Activated CD8-positive, alpha-beta memory T cell treated with anti-CD3 and anti-CD28 coated beads, Interleukin-2, amount 10 ng/mL, durations not matched to agents 7 days and 5 days (primary cell): ENCODE results near the gene CTSH. TPM values are rescaled to one million over a fixed set of nuclear protein-coding genes. Genes with fewer than 3 reads are reported as not detected.
A peak's percentile ranks its signal among the peaks of the same experiment; 100 is the strongest.

Source experiments
- ATAC-seq: fragments of 150-1000 bp; cut with Tn5 transposase; one replicate; pipeline ENCODE4 v1.10.0; 2021; ENCODE audit warnings: moderate library complexity
- CTCF ChIA-PET: fragments of 350-600 bp; sonication (Branson Sonifier 250); formaldehyde crosslinking; loops from one replicate; lab custom pipeline; 2021; ENCODE audit warnings: antibody characterized with exemption; lab: Charles Lee
- DNase-seq: peaks from one replicate; pipeline ENCODE4 v3.0.0-alpha.2; 2020
- H3K27ac Mint-ChIP-seq: one replicate; pipeline ENCODE4 v1.8.0; 2021; ENCODE audit warnings: mild to moderate bottlenecking, mixed read lengths
- H3K27me3 Mint-ChIP-seq: one replicate; pipeline ENCODE4 v1.8.0; 2021; ENCODE audit warnings: mixed read lengths
- H3K36me3 Mint-ChIP-seq: one replicate; pipeline ENCODE4 v1.8.0; 2021; ENCODE audit warnings: mild to moderate bottlenecking, mixed read lengths
- H3K4me1 Mint-ChIP-seq: one replicate; pipeline ENCODE4 v1.8.0; 2021; ENCODE audit warnings: mixed read lengths
- H3K4me3 Mint-ChIP-seq: one replicate; pipeline ENCODE4 v1.8.0; 2021; ENCODE audit warnings: mild to moderate bottlenecking, moderate library complexity, mixed read lengths
- H3K9me3 Mint-ChIP-seq: one replicate; pipeline ENCODE4 v1.8.0; 2022; ENCODE audit warnings: low read depth, mixed read lengths
- total RNA-seq, 2 experiments: library from RNA; stranded (reverse); gene quantifications; one replicate each; pipeline ENCODE4 v1.2.3, GENCODE V29; 2021

Gene CTSH
- total RNA-seq, 2 experiments from 2014 or later: 33.9 to 48.1 TPM

DNA sequence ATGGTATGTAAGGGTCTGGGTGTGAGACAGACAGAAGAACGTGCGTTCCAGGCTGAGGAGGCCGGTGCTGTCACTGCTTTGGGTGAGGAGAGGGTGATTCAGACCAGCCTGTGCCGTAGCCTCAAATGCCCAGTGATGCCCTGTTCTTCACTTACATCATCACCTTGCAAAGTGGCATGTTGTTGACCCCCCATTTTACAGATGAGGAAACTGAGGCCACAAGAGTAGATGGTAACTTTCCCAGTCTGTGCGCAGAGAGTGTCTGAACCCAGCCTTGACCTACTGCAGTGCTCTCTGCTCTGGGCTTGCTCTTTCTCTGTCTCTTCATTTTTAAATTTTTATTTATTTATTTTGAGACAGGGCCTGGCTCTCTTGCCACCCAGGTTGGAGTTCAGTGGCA is 1.6 kb upstream of the CTSH start:
- DNase-seq: no peak
- H3K36me3 Mint-ChIP-seq: peaks cover 2% of the 10 kb centered on the region
- no peak overlapping the region for H3K4me3 Mint-ChIP-seq
- CTCF ChIA-PET: interaction anchor here (1.1 to 1.2 kb wide), 2 partner anchors 11 to 31 kb away, joined by 3 read pairs; no protein-coding TSS in a partner anchor
- H3K27ac Mint-ChIP-seq: no peak overlapping the region
- H3K27me3 Mint-ChIP-seq: peaks cover 23% of the 10 kb centered on the region
- peaks cover 5% of the 10 kb centered on the region for H3K4me1 Mint-ChIP-seq
- no peaks in the 10 kb centered on the region for H3K9me3 Mint-ChIP-seq
- no peak for ATAC-seq

DNA sequence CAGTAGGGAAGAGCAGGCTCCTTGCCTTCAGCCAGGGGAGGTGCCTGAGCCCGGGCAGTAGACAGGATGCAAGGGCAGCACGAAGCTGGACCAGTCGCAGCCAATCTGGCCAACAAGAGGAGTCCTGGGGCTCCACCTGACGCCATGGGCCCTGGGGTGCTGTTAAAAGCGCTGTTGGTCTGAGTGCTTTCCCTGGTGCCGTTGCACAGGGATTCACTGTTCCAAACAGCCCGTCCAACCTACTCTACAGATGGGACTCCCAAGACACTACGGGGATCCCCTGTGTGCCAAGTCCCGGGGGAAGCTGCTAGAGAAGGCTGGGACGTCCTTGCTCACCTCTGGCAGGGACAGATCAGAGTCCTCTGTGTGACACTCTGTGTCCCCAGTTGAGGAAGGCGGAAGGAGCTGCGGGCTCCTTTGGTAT is 632 bp downstream of the CTSH start:
- Mint-ChIP-seq H3K27me3 (peaks cover 23% of the 10 kb centered on the region), H3K9me3 (no peaks in the 10 kb centered on the region), H3K4me1 (peaks cover 6% of the 10 kb centered on the region), H3K27ac (no peak overlapping the region), H3K36me3 (peaks cover 2% of the 10 kb centered on the region), H3K4me3 (peak overlapping the region; percentile 67)
- CTCF ChIA-PET: interaction anchor here (1.9 kb wide), 1 partner anchor 62 kb away, joined by 6 read pairs; no protein-coding TSS in a partner anchor
- DNase-seq (no peak), ATAC-seq (no peak)

GRCh38 chr15:78943692-78944091 is 1.2 kb downstream of the CTSH start:
- Mint-ChIP-seq H3K27ac (no peak overlapping the region), H3K4me3 (peak overlapping the region; percentile 67), H3K36me3 (peaks cover 2% of the 10 kb centered on the region), H3K27me3 (peaks cover 23% of the 10 kb centered on the region), H3K4me1 (peaks cover 11% of the 10 kb centered on the region), H3K9me3 (no peaks in the 10 kb centered on the region)
- CTCF ChIA-PET: interaction anchor here (0.6 to 1.9 kb wide), 2 partner anchors 56 to 63 kb away, joined by 3 to 6 read pairs; no protein-coding TSS in a partner anchor
- DNase-seq: no peak
- ATAC-seq: no peak

- no peak overlapping the region for H3K4me3 Mint-ChIP-seq
- DNase-seq (no peak), ATAC-seq (no peak)
- CTCF ChIA-PET: no interaction called here
- no peak overlapping the region for H3K27ac Mint-ChIP-seq
- peaks cover 25% of the 10 kb centered on the region for H3K27me3 Mint-ChIP-seq
- H3K36me3 Mint-ChIP-seq: peaks cover 7% of the 10 kb centered on the region
- H3K9me3 Mint-ChIP-seq: no peaks in the 10 kb centered on the region
- H3K4me1 Mint-ChIP-seq: peaks cover 19% of the 10 kb centered on the region
Observed at GRCh38 chr15:78942741-78943140, 2.1 kb downstream of the CTSH start.

DNA sequence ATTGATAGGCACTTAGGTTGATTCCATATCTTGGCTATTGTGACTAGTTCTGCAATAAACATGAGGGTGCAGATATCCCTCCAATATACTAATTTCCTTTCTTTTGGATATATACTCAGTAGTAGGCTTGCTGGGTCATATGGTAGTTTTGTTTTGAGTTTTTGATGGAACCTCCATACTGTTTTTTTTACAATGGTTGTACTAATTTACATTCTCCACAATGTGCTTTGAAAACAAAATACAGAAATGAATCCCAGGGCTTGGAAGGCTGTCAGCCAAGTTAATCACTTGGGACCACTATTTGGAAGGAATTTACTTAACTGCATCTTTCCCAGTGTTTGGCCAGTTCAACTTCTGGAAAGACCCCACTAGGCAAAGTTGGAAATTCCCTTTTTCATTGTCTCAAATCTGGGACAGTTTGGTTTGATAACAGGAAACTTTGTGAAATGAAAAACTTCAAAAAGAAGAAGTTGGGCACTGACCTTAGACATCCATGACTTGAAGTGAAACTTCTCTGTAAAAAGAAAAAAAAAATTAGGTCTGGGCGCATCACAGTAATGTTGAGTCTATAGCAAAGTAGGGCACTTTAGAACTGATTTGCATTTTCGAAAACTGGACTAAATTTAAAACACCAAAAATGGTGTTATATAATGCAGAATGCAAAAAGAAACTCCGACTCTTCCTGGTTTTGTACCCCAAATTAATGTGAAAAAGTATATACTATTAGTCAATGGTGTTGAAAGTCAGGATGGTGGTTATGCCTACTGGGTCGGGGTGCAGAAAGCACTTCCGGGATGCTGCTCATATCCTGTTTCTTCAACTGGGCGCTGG is 6.0 kb downstream of the CTSH start:
- Mint-ChIP-seq H3K27me3 (peaks cover 12% of the 10 kb centered on the region), H3K27ac (peak overlapping the region; percentile 63), H3K4me3 (peak overlapping the region; percentile 22), H3K4me1 (peaks cover 36% of the 10 kb centered on the region), H3K36me3 (peaks cover 7% of the 10 kb centered on the region), H3K9me3 (no peaks in the 10 kb centered on the region)
- CTCF ChIA-PET: interaction anchor here (0.5 kb wide), 1 partner anchor 34 kb away, joined by 3 read pairs; no protein-coding TSS in a partner anchor
- DNase-seq: peak; percentile 55
- ATAC-seq: peak; percentile 73

GRCh38 chr15:78937132-78937739 is 7.6 kb downstream of the CTSH start:
- CTCF ChIA-PET: interaction anchor here (1.4 kb wide), 1 partner anchor 70 kb away, joined by 7 read pairs; no protein-coding TSS in a partner anchor
- Mint-ChIP-seq H3K36me3 (peaks cover 7% of the 10 kb centered on the region), H3K27me3 (peaks cover 2% of the 10 kb centered on the region), H3K4me3 (peak overlapping the region; percentile 44), H3K27ac (peak overlapping the region; percentile 75), H3K9me3 (no peaks in the 10 kb centered on the region), H3K4me1 (peaks cover 36% of the 10 kb centered on the region)
- ATAC-seq: peak; percentile 47
- peak; percentile 53 for DNase-seq

DNA sequence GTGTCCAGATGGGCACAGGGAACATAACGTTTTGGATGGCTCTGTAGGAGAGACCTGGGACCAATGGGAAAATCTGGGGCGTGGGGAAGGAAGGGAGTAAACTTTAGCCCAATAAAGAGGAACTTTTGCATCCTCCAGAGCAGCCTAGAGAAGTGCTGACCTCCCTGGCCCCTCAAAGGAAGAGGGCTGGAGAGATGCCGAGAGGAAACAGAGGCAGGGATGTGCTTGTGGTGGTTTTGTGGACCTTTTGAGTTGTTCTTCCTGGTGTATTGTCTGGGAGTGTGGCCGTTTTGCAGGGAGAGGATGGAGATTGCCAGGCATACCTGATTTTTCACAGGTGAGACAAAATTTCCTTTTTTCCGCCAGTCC is 10.2 kb downstream of the CTSH start:
- Mint-ChIP-seq H3K9me3 (no peaks in the 10 kb centered on the region), H3K27ac (no peak overlapping the region), H3K27me3 (peaks cover 2% of the 10 kb centered on the region), H3K36me3 (peaks cover 5% of the 10 kb centered on the region), H3K4me3 (no peak overlapping the region), H3K4me1 (peaks cover 33% of the 10 kb centered on the region)
- CTCF ChIA-PET: no interaction called here
- ATAC-seq (no peak), DNase-seq (no peak)

GRCh38 chr15:78933823-78934654 is 10.8 kb downstream of the CTSH start:
- H3K27me3 Mint-ChIP-seq: peaks cover 2% of the 10 kb centered on the region
- H3K4me3 Mint-ChIP-seq: no peak overlapping the region
- H3K4me1 Mint-ChIP-seq: peaks cover 28% of the 10 kb centered on the region
- no peak overlapping the region for H3K27ac Mint-ChIP-seq
- H3K9me3 Mint-ChIP-seq: no peaks in the 10 kb centered on the region
- no peak for ATAC-seq
- CTCF ChIA-PET: no interaction called here
- peaks cover 5% of the 10 kb centered on the region for H3K36me3 Mint-ChIP-seq
- DNase-seq: no peak

GRCh38 chr15:78933187-78933822 is 11.5 kb downstream of the CTSH start:
- no peak for ATAC-seq

DNA sequence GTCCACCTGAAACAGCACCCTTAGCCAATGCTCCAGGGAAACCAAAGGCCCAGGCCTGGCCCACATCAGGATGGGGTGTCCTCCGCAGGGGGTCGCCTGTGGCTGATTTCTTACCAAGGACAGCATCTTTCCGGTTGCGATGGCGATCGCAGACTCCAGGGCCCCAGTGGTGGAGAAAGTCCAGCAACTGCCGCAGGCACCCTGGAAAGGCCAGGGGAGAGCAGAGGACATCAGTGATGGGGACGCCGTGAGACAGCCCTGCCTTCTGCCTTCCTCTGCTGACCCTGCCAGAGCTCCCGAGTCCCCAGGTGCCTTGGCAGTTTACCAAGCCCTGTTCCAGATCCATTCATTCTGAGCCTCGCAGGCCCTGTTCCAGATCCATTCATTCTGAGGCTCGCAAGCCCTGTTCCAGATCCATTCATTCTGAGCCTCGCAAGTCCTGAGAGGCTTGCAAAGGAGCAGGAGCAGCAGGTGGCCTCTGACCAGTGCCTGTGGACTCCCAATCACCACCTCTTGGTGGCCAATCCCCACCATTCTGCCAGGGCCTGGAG is 12.5 kb downstream of the CTSH start:
- H3K36me3 Mint-ChIP-seq: peaks cover 2% of the 10 kb centered on the region
- no peaks in the 10 kb centered on the region for H3K27me3 Mint-ChIP-seq
- CTCF ChIA-PET: no interaction called here
- ATAC-seq: no peak
- H3K4me3 Mint-ChIP-seq: no peak overlapping the region
- DNase-seq: no peak
- H3K9me3 Mint-ChIP-seq: no peaks in the 10 kb centered on the region
- H3K4me1 Mint-ChIP-seq: peaks cover 13% of the 10 kb centered on the region
- H3K27ac Mint-ChIP-seq: no peak overlapping the region

More at GRCh38 chr15:78933187-78933822, 11.5 kb downstream of the CTSH start:
- CTCF ChIA-PET: no interaction called here
- H3K9me3 Mint-ChIP-seq: no peaks in the 10 kb centered on the region
- peaks cover 1% of the 10 kb centered on the region for H3K36me3 Mint-ChIP-seq
- H3K27me3 Mint-ChIP-seq: peaks cover under 1% of the 10 kb centered on the region
- H3K27ac Mint-ChIP-seq: no peak overlapping the region
- no peak overlapping the region for H3K4me3 Mint-ChIP-seq
- peaks cover 21% of the 10 kb centered on the region for H3K4me1 Mint-ChIP-seq
- DNase-seq: no peak

DNA sequence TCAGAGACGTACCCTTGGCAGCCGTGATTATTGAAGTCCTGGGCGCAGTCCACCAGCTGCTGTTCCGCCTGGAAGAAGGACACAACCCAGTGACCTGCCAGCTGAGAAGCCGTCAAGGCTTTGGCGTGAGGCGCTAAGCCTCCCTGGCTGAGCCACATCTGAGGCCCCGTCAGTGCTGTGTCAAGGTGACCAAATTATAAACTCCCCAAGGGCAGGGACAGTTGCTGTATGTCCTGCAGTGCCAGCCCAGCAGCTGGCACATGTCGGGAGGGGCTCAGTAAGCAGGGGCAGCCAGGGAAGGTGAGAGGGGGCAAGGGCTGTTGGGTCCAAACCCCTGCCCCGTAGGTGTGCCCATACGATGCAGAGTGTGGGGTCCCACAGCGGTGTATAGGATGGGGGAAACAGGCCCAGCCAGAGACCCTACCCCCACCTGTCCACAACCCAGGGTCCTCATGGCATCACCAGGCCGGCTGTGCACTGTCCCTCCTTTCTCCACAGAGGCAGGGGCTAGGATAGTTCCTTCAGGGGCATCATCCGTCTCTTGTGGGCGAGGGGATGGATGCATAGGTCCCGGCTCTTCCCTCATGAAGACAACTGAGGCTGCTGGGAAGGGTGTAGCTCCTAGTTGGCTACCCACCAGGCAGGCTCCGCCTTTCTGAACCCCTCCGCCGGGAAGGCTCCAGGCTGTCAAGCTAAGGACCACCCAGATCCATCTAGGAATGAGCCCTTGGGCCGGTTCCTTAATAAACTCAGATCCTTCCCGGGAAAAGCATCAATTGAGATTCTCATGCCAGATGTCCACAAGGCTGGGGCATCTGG is 13.2 kb downstream of the CTSH start:
- DNase-seq (no peak), ATAC-seq (no peak)
- CTCF ChIA-PET: no interaction called here
- Mint-ChIP-seq H3K27me3 (no peaks in the 10 kb centered on the region), H3K36me3 (peaks cover 2% of the 10 kb centered on the region), H3K9me3 (no peaks in the 10 kb centered on the region), H3K4me3 (no peak overlapping the region), H3K4me1 (peaks cover 6% of the 10 kb centered on the region), H3K27ac (no peak overlapping the region)
